Measurements from ENCODE around the gene ZBTB7C.

DNA sequence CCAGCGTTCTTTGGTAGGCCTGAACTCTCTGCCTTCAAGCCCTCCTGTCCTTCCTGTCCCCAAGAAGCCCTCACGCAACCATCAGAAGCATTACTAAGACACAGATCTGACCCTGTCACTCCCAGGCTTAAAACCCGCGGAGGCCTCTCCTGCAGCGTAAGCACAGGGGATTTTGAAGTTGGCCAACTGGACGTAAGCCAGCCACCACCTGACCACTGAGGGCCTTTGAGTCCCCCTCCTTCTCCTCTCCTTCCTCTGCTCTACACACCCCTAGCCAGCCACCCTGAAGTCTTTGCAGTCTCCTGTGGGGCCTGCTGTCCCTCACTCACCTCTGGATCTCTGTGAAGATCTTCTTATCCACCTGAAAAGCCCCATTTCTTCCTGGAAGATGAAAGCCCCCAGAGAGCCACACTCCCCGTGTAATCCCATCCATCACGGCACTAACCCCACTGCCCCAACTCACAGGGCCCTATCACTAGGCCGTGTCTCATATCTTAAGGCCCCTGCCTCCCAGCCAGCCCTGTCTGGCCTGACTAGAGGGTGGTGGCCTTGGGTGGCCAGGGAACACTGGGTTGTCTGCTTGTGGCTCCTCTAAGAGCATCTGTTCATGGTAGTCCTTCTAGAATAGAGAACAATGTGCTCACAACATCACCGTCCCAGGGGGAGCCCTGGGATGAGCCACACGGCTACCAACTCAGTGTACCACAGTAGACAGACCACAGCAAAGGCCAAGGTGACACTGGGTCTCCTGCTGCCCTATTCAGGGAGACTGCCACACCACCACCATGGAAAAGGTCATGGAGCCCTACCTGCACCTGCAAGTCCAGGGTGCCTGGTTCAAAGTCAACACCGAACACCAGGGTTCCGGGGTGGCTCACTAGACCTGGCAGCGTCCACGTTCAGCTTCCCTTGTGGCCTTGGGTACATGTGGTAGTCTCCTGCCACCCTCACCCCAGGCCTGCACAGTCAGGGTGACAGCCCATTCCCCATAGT lies 191.6 kb downstream of the ZBTB7C start:
- TF ChIP-seq, protein P1, sequence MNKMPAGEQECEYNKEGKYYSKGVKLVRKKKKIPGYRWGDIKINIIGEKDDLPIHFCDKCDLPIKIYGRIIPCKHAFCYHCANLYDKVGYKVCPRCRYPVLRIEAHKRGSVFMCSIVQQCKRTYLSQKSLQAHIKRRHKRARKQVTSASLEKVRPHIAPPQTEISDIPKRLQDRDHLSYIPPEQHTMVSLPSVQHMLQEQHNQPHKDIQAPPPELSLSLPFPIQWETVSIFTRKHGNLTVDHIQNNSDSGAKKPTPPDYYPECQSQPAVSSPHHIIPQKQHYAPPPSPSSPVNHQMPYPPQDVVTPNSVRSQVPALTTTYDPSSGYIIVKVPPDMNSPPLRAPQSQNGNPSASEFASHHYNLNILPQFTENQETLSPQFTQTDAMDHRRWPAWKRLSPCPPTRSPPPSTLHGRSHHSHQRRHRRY (tag by site-specific recombination; IDR thresholded peaks at IDR 0.05): no peak
- TF ChIP-seq, protein P2, sequence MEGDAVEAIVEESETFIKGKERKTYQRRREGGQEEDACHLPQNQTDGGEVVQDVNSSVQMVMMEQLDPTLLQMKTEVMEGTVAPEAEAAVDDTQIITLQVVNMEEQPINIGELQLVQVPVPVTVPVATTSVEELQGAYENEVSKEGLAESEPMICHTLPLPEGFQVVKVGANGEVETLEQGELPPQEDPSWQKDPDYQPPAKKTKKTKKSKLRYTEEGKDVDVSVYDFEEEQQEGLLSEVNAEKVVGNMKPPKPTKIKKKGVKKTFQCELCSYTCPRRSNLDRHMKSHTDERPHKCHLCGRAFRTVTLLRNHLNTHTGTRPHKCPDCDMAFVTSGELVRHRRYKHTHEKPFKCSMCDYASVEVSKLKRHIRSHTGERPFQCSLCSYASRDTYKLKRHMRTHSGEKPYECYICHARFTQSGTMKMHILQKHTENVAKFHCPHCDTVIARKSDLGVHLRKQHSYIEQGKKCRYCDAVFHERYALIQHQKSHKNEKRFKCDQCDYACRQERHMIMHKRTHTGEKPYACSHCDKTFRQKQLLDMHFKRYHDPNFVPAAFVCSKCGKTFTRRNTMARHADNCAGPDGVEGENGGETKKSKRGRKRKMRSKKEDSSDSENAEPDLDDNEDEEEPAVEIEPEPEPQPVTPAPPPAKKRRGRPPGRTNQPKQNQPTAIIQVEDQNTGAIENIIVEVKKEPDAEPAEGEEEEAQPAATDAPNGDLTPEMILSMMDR (tag by site-specific recombination; IDR thresholded peaks at IDR 0.05): no peak
- TF ChIP-seq RBAK (tag by site-specific recombination; IDR thresholded peaks at IDR 0.05) (no peak), ZBTB48 (tag by site-specific recombination; IDR thresholded peaks at IDR 0.05) (0 out of 2 replicates have a peak, but pooled peaks have one; percentile 11), ZNF433 (tag by site-specific recombination; IDR thresholded peaks at IDR 0.05; ENCODE audit: low read depth) (no peak), ZNF426 (tag by site-specific recombination; IDR thresholded peaks at IDR 0.05) (no peak)
- TF ChIP-seq, protein P3, sequence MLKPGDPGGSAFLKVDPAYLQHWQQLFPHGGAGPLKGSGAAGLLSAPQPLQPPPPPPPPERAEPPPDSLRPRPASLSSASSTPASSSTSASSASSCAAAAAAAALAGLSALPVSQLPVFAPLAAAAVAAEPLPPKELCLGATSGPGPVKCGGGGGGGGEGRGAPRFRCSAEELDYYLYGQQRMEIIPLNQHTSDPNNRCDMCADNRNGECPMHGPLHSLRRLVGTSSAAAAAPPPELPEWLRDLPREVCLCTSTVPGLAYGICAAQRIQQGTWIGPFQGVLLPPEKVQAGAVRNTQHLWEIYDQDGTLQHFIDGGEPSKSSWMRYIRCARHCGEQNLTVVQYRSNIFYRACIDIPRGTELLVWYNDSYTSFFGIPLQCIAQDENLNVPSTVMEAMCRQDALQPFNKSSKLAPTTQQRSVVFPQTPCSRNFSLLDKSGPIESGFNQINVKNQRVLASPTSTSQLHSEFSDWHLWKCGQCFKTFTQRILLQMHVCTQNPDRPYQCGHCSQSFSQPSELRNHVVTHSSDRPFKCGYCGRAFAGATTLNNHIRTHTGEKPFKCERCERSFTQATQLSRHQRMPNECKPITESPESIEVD (tag by site-specific recombination; IDR thresholded peaks at IDR 0.05): no peak
- TF ChIP-seq, protein P4, sequence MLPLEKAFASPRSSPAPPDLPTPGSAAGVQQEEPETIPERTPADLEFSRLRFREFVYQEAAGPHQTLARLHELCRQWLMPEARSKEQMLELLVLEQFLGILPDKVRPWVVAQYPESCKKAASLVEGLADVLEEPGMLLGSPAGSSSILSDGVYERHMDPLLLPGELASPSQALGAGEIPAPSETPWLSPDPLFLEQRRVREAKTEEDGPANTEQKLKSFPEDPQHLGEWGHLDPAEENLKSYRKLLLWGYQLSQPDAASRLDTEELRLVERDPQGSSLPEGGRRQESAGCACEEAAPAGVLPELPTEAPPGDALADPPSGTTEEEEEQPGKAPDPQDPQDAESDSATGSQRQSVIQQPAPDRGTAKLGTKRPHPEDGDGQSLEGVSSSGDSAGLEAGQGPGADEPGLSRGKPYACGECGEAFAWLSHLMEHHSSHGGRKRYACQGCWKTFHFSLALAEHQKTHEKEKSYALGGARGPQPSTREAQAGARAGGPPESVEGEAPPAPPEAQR (tag by site-specific recombination; IDR thresholded peaks at IDR 0.05): no peak
